Gastroesophageal sphincter (tissue), 3 donors: ENCODE measurements around the gene NEU3.

Experiments used
- CTCF ChIP-seq, 4 experiments: fragments of 200-600 bp in 2 of 4; fragments of 450-650 bp in 2 of 4; sonication (generic) in 1 of 4; IDR thresholded peaks; one replicate each; pipeline ENCODE4 v1.5.1; 2017 to 2019; ENCODE audit warnings: antibody characterized with exemption in 4 of 4, mild to moderate bottlenecking in 2 of 4, moderate library complexity in 2 of 4
- POLR2AphosphoS5 ChIP-seq: sonication (generic); formaldehyde crosslinking; IDR thresholded peaks from one replicate; pipeline ENCODE4 v1.6.1; 2017; ENCODE audit warnings: antibody characterized with exemption

GRCh38 chr11:75004215-75004614, 15.5 kb downstream of the NEU3 start:
- TF ChIP-seq CTCF (IDR thresholded peaks at IDR 0.05) (no peak), POLR2AphosphoS5 (no peak)
